Glomerular endothelial cell (primary cell): Measurements from ENCODE around the gene OR51A4. TPM values are rescaled to one million over a fixed set of nuclear protein-coding genes. Genes with fewer than 3 reads are reported as not detected.

Experiments
- total RNA-seq: library from RNA; depleted of rRNA; stranded (reverse); fragments of >200 nt; gene quantifications from 2 replicates; pipeline ENCODE4 v1.2.3, GENCODE V29; 2015

Gene OR51A4
- total RNA-seq, 1 donor from 2014 or later, result not detected

Other genes starting within 250 kb of the OR51A4 start
- 0.06 TPM in 1 of 2 replicates, not detected in the other for gene OR51E2, start 249.8 kb downstream of the OR51A4 start, total RNA-seq
- not detected in 2 replicates for gene MMP26, start 242.8 kb downstream of the OR51A4 start, total RNA-seq
- gene OR51F1, start 177.7 kb downstream of the OR51A4 start, total RNA-seq, result not detected in 2 replicates
- gene OR52R1, start 143.2 kb downstream of the OR51A4 start, total RNA-seq, result not detected in 2 replicates
- not detected in 2 replicates for gene OR51F2, start 126.3 kb downstream of the OR51A4 start, total RNA-seq
- gene OR51S1, start 98.4 kb downstream of the OR51A4 start, total RNA-seq, result not detected in 2 replicates
- gene OR51T1, start 65.7 kb downstream of the OR51A4 start, total RNA-seq, result not detected in 2 replicates
- not detected in 2 replicates for gene OR51A7, start 43.8 kb downstream of the OR51A4 start, total RNA-seq
- gene OR51G2, start 28.3 kb downstream of the OR51A4 start, total RNA-seq, result not detected in 2 replicates
- not detected in 2 replicates for gene OR51G1, start 23.3 kb downstream of the OR51A4 start, total RNA-seq
- gene OR51A2, start 8.1 kb upstream of the OR51A4 start, total RNA-seq, result not detected in 2 replicates
- gene OR51L1, start 47.2 kb upstream of the OR51A4 start, total RNA-seq, result not detected in 2 replicates
- not detected in 2 replicates for gene OR52J3, start 98.9 kb upstream of the OR51A4 start, total RNA-seq
- not detected in 2 replicates for gene OR52E2, start 112.0 kb upstream of the OR51A4 start, total RNA-seq
- gene OR52E1, start 122.0 kb upstream of the OR51A4 start, total RNA-seq, result not detected in 2 replicates
- not detected in 2 replicates for gene OR52A5, start 190.8 kb upstream of the OR51A4 start, total RNA-seq
- gene OR52A1, start 207.2 kb upstream of the OR51A4 start, total RNA-seq, result not detected in 2 replicates